ENCODE results near the gene CSNK1A1.
"Not testable (repeated sequence)": the region's sequence is repeated elsewhere in the genome, so short reads cannot be mapped to it uniquely, and the experiment has no call there.

CSNK1A1 gene

DNA sequence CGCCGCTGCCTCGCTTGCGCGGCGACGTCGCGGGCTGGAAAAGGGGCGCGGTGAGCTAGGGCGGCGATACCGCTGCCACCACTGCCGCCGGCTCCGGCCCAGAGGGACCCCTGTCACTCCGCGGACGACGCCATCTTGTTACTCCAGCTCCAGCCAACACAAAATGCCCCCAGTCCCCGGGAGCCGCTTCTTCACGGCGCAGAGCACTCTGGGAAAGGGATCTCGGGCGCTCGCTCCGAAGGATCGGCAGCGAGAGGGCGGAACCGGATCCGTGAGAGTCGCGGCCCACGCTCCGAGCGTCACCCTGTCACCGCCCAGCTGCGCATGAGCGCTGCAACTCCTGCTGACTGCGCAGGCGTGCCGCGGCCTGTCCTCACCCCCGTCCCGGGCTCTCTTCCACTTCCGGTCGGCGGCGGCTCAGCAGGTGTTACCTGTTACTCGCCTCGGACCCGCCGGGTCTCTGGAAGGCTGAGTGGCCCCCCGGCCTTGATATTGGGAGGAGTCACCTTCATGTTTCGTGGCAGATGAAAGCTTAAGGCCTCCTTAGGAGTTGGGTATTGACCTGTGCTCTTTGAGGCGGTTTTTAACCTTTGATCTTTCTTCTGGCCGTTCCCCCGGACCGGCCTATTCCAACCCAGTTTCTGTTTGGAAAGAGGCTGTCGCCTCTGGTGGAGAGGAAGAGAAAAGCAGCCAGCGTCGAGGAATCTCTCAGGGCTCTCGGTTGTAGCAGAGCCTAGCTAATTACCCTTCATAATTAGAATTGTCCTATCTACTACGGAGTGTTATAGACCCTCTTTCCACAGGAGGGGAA is at the start of gene CSNK1A1:
Gene CSNK1A1 (minus strand): TSS at position 213 of the 811 bp plus-strand sequence. CDS start 475 bp downstream, outside the sequence.
- DNase-seq: peak; percentile 94

- no peak for DNase-seq
Measured at GRCh38 chr5:149600932-149601331, 49.7 kb upstream of the CSNK1A1 start.

- DNase-seq: no peak
Measured at GRCh38 chr5:149599375-149599774, 48.1 kb upstream of the CSNK1A1 start.

- no peak for DNase-seq
Measured at GRCh38 chr5:149598966-149599365, 47.7 kb upstream of the CSNK1A1 start.

- DNase-seq: not testable (repeated sequence)
Measured at GRCh38 chr5:149598234-149598633, 47.0 kb upstream of the CSNK1A1 start.

GRCh38 chr5:149597618-149598017 is 46.4 kb upstream of the CSNK1A1 start:
- no peak for DNase-seq

DNA sequence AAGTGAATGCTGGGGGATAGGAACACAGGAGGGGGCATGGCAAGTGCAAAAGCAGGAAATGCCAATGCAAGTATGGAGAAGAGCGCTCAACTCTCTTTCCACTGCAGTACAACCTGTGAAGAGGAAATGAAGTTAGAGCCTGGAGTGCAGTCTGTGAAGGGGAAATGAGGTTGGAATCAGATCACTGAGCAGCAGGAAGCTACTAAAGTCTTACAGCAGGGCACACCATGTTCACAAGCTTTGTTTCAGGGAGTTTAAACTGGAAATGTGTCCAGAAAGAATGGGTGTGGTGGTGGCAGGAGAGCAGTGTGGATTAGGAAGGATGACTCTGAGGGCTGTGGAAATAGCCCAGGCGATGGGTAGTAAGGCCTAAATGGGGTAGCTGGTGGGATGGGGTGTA is 45.5 kb upstream of the CSNK1A1 start:
- DNase-seq: no peak

DNA sequence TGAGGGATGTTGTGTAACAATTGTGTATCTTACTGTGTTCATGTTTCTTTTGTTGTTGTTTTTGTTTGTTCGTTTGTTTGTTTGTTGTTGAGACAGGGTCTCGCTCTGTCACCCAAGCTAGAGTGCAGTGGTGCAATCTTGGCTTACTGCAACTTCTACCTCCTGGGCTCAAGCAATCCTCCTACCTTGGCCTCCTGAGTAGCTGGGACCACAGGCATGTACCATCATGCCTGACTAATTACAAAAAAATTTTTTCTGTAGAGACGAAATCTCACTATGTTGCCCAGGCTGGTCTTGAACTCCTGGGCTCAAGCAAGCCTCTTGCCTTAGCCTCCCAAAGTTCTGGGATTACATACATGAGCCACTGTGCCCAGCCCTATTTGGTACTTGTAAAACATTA is 43.9 kb upstream of the CSNK1A1 start:
- not testable (repeated sequence) for DNase-seq

- DNase-seq: no peak
Measured at GRCh38 chr5:149594206-149594895, 43.1 kb upstream of the CSNK1A1 start.

DNA sequence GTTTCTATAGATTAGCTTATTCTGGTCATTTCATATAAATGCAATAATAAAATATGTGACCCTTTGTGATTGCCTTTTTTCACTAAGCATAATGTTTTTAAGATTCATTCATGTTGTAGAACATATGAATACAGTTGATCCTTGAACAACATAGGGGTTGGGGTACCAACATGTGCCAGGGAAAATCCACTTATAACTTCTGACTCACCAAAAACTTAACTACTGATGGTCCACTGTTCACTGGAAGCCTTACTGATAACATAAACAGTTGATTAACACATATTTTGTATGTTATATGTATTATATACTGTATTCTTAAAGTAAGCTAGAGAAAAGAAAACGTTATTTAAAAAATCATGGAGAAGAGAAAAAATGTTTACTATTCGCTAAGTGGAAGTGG is 42.1 kb upstream of the CSNK1A1 start:
- DNase-seq: no peak

DNA sequence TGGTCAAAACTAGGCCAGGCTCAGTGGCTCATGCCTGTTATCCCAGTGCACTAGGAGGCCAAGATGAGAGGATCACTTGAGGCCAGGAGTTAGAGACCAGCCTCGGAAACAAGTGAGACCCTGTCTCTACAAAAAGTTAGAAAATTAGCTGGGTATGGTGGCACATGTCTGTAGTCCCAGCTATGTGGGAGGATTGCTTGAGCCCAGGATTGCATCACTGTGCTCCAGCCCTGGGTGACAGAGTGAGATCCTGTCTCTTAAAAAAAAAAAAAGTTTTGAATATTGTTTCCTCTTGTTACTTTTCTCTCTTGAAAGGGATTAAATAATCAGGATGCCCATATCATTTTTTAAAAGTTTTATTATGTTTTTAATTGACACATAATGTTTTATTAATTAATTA is 37.7 kb upstream of the CSNK1A1 start:
- no peak for DNase-seq

DNA sequence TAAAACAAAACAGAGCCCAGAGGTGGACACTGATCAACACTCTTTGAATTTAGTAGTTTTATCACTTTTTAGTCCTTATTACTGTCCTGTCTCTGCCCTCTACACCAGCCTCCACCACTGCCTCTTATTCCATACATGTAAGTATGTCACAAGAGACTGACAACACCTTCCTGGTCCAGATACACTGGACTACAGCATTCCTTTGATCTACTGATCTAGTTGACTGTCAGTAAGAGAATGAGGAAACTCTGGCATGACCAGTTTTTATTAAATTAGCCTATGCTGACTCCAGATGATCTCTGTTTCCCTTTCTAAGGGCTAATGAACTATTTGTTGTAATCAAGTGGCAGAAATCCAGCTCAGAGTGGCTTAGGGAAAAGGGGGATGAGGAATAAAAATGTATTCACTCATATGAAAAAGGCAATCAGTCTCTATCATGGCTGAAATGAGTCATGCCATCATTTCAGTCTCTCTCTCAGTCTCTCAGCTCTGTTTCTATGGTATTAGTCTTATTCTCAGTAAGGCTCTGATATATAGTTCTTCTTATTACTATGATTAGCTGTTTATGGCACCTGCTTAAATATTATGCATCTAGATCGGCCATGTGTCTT is 35.6 kb upstream of the CSNK1A1 start:
- DNase-seq: no peak

- no peak for DNase-seq
Measured at GRCh38 chr5:149585910-149586309, 34.7 kb upstream of the CSNK1A1 start.

GRCh38 chr5:149584121-149584520 is 32.9 kb upstream of the CSNK1A1 start:
- DNase-seq: no peak

GRCh38 chr5:149583394-149583793 is 32.2 kb upstream of the CSNK1A1 start:
- DNase-seq: no peak

DNA sequence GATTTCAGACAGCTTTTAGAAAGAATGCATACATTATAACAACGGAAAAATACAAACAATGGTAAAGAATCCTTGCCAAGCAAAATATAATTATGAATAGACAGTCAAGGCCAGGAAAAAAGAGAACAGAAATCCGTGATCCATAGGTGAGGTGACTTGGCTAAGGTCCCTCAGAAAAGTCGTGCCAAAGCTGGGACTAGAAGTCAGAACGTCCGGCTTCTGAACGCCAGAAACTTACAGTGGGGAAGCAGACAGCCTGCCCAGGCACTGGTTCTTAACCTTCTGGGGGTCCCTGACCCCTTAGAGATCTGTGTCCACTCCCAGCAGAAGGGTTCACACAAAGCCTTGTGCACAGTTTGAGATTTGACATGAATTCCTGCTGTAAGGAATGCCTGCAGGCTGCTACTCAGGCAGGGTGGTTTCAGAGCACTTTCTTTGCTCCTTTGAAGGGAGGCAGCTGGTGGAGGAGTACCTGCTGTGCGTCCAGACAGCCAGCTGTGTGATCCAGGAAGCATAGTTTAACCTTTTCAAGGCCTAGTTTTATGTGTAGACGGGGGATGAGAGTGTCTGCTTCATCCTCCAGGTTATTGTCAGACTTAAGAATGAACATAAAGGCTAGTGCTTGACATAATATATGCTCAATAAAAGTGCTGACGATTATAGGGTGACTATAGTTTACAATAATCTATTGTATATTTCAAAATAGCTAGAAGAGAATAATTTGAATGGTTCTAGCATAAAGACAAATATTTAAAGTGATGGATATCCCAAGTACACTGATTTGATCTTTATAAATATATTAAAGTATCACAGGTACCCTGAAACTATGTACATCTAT is 30.9 kb upstream of the CSNK1A1 start:
- no peak for DNase-seq

- no peak for DNase-seq
Measured at GRCh38 chr5:149581192-149581861, 30.1 kb upstream of the CSNK1A1 start, which contains the start of gene ARHGEF37. Gene ARHGEF37 (plus strand): TSS chr5:149581498. CDS start chr5:149597770, 16,272 bp downstream.

DNA sequence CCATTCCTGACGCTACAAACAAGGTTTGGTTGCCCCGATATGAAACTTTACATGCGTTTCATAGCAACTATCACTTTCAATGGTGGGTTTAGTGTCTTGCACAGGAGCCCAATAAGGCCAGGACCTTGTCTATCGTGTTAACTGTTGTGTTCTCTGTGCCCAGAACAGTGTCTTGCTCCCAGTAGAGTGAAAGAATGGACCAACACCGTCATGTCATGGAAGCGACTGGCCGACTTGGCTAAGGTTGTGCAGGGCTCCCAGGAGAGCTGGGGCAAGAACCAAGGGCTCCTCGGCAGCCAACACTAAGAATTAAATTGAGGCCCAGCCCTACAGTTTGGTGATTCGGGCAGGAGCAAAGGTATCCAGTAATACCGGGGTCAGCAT is 29.6 kb upstream of the CSNK1A1 start:
- DNase-seq: no peak

- no peak for DNase-seq
Measured at GRCh38 chr5:149578896-149579295, 27.7 kb upstream of the CSNK1A1 start.

DNA sequence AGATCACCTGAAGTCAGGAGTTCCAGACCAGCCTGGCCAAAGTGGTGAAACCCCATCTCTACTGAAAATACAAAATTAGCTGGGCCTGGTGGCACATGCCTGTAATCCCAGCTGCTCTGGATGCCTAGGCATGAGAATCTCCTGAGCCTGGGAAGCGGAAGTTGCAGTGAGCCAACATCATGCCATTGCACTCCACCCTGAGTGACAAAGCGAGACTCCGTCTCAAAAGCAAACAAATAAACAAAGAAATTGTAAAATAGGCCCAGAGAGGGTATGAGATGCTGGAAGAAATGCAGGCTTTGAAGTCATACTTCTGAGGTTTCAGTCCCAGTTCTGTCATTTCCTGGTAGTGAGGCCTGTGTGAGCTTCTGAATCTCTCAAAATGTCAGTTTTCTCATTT is 24.8 kb upstream of the CSNK1A1 start:
- DNase-seq: no peak

DNA sequence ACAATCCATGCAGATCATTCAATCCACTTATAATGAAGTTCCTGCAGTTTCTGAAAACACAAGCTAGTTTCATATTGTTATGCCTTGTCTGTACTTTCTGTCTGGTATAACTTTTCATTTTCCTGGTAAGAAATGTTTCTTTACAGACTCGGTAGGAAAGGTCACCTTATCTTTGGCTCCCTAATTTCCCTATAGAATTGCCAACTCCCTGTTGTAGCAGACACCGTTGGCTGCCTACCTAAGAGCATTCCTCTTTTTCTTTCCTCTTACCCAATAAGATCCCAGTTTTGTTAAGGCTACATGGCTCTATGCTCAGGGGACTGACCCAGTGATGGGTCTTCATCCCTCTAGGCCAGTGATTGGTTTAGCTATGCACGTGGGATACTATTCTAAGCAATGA is 23.9 kb upstream of the CSNK1A1 start:
- no peak for DNase-seq

DNA sequence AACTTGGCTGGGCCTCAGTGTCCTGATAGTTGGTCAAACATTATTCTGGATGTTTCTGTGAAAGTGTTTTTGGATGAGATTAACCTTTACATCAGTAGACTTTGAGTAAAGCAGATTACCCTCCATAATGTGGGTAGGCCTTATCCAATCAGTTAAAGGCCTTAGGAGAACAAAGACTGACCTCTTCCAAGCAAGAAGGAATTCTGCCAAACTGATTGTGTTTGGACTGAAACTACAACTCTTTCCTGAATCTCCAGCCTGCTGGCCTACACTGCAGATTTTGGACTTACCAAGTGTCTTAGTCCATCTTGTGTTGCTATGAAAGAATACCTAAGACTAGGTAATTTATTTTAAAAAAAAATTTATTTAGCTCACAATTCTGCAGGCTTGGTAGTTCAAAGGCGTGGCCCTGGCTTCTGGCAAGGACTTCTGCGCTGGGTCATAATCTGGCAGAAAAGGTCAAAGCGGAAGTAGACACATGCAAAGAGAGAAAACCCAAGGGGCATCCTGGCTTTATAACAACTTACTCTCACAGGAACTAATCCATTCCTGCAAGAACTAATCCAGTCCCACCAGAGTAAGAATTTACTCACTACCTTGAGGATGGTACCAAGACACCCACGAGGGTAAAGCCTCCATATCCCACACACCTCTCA is 21.5 kb upstream of the CSNK1A1 start:
- no peak for DNase-seq
